SK-N-SH treated with all-trans-retinoic acid at 6 μM for 48 hours (cell line): ENCODE results near the gene FBH1.

ENCODE experiments used
- TCF4 ChIP-seq: fragments of 250-450 bp; sonication (Bioruptor Pico); IDR thresholded peaks from 2 replicates; pipeline ENCODE4 v1.8.0; 2021; ENCODE audit warnings: mild to moderate bottlenecking, moderate library complexity, borderline replicate concordance
- ZNF8 ChIP-seq: fragments of 450-650 bp; formaldehyde crosslinking; IDR thresholded peaks from 2 replicates; pipeline ENCODE4 v1.5.0; 2020; ENCODE audit warnings: mild to moderate bottlenecking, moderate library complexity
- TF ChIP-seq, protein P1 (sequence below): fragments of 250-450 bp; sonication (Bioruptor Pico); IDR thresholded peaks from 2 replicates; pipeline ENCODE4 v1.8.0; 2020; ENCODE audit warnings: mild to moderate bottlenecking, moderate library complexity, borderline replicate concordance
- TF ChIP-seq, protein P2 (sequence below): fragments of 250-450 bp; sonication (Bioruptor Pico); IDR thresholded peaks from 2 replicates; pipeline ENCODE4 v1.8.0; 2021; ENCODE audit warnings: low read depth, mild to moderate bottlenecking, moderate library complexity, borderline replicate concordance

DNA sequence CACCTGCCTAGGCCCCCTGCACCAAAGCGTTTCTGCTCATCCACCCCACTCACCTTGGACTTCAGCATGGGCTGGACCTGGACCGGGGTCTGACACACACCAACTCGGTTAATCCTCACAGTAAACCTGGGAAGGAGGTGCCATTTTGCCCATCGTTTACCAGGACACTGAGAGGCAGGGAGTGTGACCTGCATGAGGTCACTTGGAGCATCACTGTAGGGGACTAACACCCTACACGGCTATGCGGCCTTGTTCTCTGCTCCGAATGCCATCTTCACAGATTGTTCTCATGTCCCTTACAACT, 33.4 kb upstream of the FBH1 start:
- no peak for TF ChIP-seq TCF4 (CRISPR knock-in tag)
- TF ChIP-seq, protein P1, sequence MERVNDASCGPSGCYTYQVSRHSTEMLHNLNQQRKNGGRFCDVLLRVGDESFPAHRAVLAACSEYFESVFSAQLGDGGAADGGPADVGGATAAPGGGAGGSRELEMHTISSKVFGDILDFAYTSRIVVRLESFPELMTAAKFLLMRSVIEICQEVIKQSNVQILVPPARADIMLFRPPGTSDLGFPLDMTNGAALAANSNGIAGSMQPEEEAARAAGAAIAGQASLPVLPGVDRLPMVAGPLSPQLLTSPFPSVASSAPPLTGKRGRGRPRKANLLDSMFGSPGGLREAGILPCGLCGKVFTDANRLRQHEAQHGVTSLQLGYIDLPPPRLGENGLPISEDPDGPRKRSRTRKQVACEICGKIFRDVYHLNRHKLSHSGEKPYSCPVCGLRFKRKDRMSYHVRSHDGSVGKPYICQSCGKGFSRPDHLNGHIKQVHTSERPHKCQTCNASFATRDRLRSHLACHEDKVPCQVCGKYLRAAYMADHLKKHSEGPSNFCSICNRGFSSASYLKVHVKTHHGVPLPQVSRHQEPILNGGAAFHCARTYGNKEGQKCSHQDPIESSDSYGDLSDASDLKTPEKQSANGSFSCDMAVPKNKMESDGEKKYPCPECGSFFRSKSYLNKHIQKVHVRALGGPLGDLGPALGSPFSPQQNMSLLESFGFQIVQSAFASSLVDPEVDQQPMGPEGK (CRISPR knock-in tag), result no peak
- TF ChIP-seq, protein P2, sequence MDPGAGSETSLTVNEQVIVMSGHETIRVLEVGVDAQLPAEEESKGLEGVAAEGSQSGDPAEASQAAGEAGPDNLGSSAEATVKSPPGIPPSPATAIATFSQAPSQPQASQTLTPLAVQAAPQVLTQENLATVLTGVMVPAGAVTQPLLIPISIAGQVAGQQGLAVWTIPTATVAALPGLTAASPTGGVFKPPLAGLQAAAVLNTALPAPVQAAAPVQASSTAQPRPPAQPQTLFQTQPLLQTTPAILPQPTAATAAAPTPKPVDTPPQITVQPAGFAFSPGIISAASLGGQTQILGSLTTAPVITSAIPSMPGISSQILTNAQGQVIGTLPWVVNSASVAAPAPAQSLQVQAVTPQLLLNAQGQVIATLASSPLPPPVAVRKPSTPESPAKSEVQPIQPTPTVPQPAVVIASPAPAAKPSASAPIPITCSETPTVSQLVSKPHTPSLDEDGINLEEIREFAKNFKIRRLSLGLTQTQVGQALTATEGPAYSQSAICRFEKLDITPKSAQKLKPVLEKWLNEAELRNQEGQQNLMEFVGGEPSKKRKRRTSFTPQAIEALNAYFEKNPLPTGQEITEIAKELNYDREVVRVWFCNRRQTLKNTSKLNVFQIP (CRISPR knock-in tag), result no peak
- TF ChIP-seq ZNF8, result no peak
